ENCODE results near the gene TCTN2. TPM values are rescaled to one million over a fixed set of nuclear protein-coding genes. Genes with fewer than 3 reads are reported as not detected.

The TCTN2 gene
- total and polyA plus RNA-seq, 2 experiments from 2014 or later: 2.7 to 6.0 TPM

GRCh38 chr12:123723765-123724164 is 52.9 kb downstream of the TCTN2 start:
- Histone ChIP-seq H3K9me2 (ENCODE audit: insufficient read depth) (no peaks in the 10 kb centered on the region), H3K4me1 (ENCODE audit: insufficient read depth) (no peaks in the 10 kb centered on the region), H3K27me3 (ENCODE audit: insufficient read depth) (no peaks in the 10 kb centered on the region), H3K27ac (ENCODE audit: low read depth) (no peak overlapping the region), H3K4me2 (no peak overlapping the region), H3K4me3 (no peak overlapping the region), H3K36me3 (ENCODE audit: insufficient read depth) (peaks cover 75% of the 10 kb centered on the region), H2AFZ (no peak overlapping the region), H4K20me1 (replicated peaks; ENCODE audit: insufficient read depth) (peaks cover 17% of the 10 kb centered on the region), H3F3A (replicated peaks; ENCODE audit: low read depth) (no peaks in the 10 kb centered on the region), H3K79me2 (replicated peaks; ENCODE audit: insufficient read depth) (peaks cover 2% of the 10 kb centered on the region; the same call in 1 of the 2 replicates)
- H3K36me3 Mint-ChIP-seq (ENCODE audit: low read depth): peaks cover 67% of the 10 kb centered on the region
- no peak for ATAC-seq
- H3K4me1 Mint-ChIP-seq: no peaks in the 10 kb centered on the region
- TF ChIP-seq ZNF462 (CRISPR knock-in tag; IDR thresholded peaks at IDR 0.05) (no peak), CREB1 (CRISPR knock-in tag; IDR thresholded peaks at IDR 0.05; ENCODE audit: low read depth) (no peak), ZNF114 (CRISPR knock-in tag; IDR thresholded peaks at IDR 0.05) (no peak), EZH2 (IDR thresholded peaks at IDR 0.05; ENCODE audit: low read depth, unreplicated experiment) (no peak), ZNF331 (CRISPR knock-in tag; IDR thresholded peaks at IDR 0.05; ENCODE audit: low read depth) (no peak), ETS1 (IDR thresholded peaks at IDR 0.05) (no peak), NANOG (IDR thresholded peaks at IDR 0.05; ENCODE audit: borderline replicate concordance) (no peak), JUNB (IDR thresholded peaks at IDR 0.05; ENCODE audit: unreplicated experiment) (no peak)
- no peak overlapping the region for H3K27ac Mint-ChIP-seq
- no peaks in the 10 kb centered on the region for H3K9me3 Mint-ChIP-seq
- no peak overlapping the region for H3K4me3 Mint-ChIP-seq
- no peak for DNase-seq (ENCODE audit: low spot score)
- peaks cover 3% of the 10 kb centered on the region for H3K27me3 Mint-ChIP-seq (ENCODE audit: insufficient read depth, low read depth, poor library complexity)

Data from GM23338 (cell line).